Tongue (tissue), 2 donors: ENCODE results near the gene USP38. TPM values are rescaled to one million over a fixed set of nuclear protein-coding genes. Genes with fewer than 3 reads are reported as not detected.
"Not testable (repeated sequence)": the region's sequence is repeated elsewhere in the genome, so short reads cannot be mapped to it uniquely, and the experiment has no call there.

Experiments
- DNase-seq: peaks from one replicate; pipeline ENCODE4 v3.0.0-alpha.2; 2015
- total RNA-seq: library from RNA; depleted of rRNA; stranded (reverse); fragments of >200 nt; gene quantifications from one replicate; pipeline ENCODE4 v1.2.3, GENCODE V29; 2014

The USP38 gene
- total RNA-seq, 1 donor from 2014 or later, result 31.4 TPM

DNA sequence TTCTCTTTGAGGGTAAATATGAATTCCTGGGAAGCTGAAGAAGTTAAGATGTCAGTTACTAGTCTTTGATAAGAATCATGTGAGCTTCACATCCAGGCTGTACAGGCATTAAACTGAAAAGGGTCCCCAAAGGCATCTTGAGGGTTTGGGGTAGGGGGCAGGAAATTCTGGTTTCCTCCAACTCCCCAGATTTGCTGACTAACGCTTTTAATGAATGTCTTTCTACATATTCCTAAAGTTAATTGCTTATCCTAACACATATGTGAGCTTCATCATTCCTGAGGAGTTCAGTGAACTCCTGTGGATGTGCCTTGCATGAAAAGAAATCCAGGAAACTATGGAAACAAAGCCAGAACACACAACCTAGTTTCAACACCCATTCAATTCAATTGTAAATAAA, 78.1 kb downstream of the USP38 start:
- DNase-seq, result no peak

DNA sequence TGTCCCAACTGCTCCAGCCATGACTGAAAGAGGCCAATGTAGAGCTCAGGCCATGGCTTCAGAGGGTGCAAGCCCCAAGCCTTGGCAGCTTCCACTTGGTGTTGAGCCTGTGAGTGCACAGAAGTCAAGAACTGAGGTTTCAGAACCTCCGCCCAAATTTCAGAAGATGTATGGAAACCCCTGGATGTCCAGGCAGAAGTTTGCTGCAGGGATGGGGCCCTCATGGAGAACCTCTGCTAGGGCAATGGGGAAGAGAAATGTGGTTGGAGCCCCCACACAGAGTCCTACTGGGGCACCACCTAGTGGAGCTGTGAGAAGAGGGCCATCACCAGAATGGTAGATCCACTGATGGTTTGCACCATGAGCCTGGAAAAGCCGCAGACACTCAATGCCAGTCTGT, 83.0 kb downstream of the USP38 start:
- DNase-seq, result not testable (repeated sequence)

DNA sequence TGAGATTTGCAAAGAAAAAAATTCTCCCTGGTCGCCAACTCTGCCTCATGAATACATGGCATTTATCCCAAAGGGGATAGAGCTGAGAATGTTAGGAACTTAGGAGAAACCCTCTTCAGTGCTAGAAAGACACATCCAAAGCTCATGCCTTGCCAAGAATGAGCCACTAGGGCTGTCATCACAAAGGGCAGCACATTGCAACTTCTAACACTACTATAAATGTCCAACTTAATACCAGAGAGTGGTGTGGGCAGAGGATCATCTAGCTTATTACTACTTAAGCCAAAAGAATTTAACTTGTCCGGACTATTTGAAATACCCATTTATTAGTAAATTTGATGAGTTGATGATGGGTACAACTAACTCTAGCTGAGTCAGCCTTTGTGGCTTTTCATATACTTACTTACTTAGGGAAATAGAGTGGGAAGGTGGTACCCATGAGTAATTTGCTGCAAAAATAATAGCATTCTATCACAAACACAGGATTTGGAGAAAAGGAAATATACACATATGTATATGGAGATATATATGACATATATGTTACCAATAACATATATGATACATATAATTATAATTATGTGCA, 85.6 kb downstream of the USP38 start:
- DNase-seq, result no peak

Other genes starting within 250 kb of the USP38 start
- gene GAB1, start 152.0 kb downstream of the USP38 start, total RNA-seq, result 49.6 TPM